HTR-8/SVneo (cell line): ENCODE results near the gene TPP2.

ENCODE experiments used
- DNase-seq: peaks from one replicate; pipeline ENCODE4 v3.0.0; 2011; ENCODE audit warnings: low spot score, mixed read lengths; ENCODE audit not compliant: insufficient read length
- FAIRE-seq: peaks from 2 replicates; lab custom pipeline; 2011; peaks lifted over from hg19 to GRCh38; lab: Jason Lieb, UNC

The TPP2 gene

GRCh38 chr13:102708991-102709390 lies 112.2 kb downstream of the TPP2 start:
- FAIRE-seq (no peak), DNase-seq (no peak)

GRCh38 chr13:102709536-102709935 lies 112.8 kb downstream of the TPP2 start:
- no peak for FAIRE-seq

GRCh38 chr13:102710261-102710679 lies 113.5 kb downstream of the TPP2 start:
- DNase-seq: no peak
- FAIRE-seq: no peak

More at GRCh38 chr13:102709536-102709935, 112.8 kb downstream of the TPP2 start:
- no peak for DNase-seq

- FAIRE-seq: no peak
- no peak for DNase-seq
Measured at GRCh38 chr13:102715447-102715846, 118.7 kb downstream of the TPP2 start.

GRCh38 chr13:102718746-102719145 lies 122.0 kb downstream of the TPP2 start:
- DNase-seq (no peak), FAIRE-seq (no peak)

GRCh38 chr13:102721800-102722231 lies 125.0 kb downstream of the TPP2 start:
- no peak for DNase-seq
- no peak for FAIRE-seq

GRCh38 chr13:102724923-102725322 lies 128.1 kb downstream of the TPP2 start:
- DNase-seq: peak; percentile 22
- FAIRE-seq: no peak

GRCh38 chr13:102726430-102726829 lies 129.6 kb downstream of the TPP2 start:
- DNase-seq (no peak), FAIRE-seq (no peak)
